T47D (cell line): ENCODE data around the gene KCNE1.

Experiments used
- DNase-seq, 2 experiments: peaks; one replicate each; pipeline versions ENCODE4 v3.0.0 to v3.0.0-alpha.2; 2011 to 2012; ENCODE audit warnings: low read depth in 1 of 2, low spot score in 1 of 2
- JUND ChIP-seq: IDR thresholded peaks from 2 replicates; pipeline ENCODE4 v1.6.1; 2012; ENCODE audit warnings: low read depth
- in situ Hi-C: cut with HindIII; loops from 2 replicates; pipeline ENCODE4 v1.10.0; 2016; ENCODE audit warnings: low sequenced_read_pairs, low pct_unique_long_range_greater_than_20kb

Gene KCNE1

DNA sequence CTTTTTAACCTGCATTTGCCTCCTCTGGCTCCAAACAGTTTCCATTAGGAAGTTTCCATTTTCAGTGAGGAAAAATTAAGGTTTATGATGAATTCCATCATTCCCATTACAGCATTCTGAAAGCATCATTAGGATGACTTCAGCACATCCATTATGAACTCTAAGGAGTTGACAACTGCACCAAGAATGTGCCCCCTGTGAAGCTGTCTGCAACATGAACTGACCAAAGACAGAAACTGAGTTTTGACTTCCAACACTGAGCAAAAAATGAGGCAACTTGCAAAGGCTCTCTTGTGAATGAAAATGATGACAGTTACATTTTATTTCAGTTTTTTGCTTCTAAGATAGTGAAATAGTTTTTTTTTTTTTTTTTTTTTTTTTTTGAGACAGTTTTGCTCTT, 18.3 kb upstream of the KCNE1 start:
- no peak for TF ChIP-seq JUND
- DNase-seq = no peak
- in situ Hi-C loops = no loop called here

DNA sequence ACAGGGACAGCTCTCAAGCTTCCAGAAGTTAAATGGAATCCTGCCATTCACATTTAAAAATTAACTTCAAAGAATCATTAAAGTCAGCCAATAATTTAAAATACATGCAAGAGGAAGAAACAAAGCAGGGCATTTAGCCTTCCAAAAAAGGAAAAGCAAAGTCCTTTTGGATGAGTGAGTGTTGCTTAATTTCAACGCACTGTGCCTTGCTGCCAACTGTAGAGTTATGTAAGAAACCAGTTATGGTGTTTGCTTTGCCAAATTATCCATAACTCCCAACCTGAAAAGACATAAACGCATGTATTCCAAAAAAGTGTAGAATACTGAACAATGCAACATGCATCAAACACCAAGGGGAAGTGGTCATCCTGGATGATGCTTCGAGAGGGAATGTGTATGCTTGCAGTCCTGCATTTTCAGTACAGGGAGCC, 16.1 kb upstream of the KCNE1 start:
- in situ Hi-C loops = no loop called here
- no peak for DNase-seq

DNA sequence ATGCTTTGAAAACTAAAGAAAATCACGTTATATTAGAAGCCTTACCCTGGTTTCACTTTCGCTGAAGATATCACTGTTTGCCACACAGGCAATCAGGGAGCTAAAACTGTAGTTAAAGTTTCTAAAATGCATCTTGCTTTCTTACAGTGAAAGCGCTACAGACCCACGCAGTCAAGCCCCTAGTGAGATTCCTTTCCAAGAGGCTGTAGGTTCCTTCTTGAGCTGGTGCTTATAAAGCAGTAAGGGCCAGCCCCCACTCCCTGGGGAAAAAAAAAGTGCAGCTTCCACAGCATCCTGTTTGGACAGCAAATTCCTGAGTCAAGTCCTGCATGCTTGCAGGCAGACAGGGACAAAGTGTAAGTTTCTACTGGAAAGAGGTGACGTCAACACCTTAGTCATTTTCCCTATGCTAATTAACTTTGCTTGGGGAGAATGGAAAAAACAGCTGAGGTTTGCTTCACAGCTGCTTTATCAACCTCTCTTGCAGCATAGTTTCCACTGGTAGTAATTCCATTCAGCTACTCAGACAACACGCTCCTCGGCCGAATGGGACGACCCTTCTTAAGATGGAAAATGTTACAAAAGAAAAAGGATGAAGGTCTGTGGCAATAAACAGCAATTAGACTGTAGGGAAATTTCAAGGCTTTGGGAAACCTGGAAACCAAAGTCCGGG, 14.7 kb upstream of the KCNE1 start:
- in situ Hi-C loops = no loop called here
- peak; percentile 74 for TF ChIP-seq JUND
- DNase-seq = peak; percentile 63 to 98

More for the DNA sequence above, 16.1 kb upstream of the KCNE1 start:
- TF ChIP-seq JUND = no peak

DNA sequence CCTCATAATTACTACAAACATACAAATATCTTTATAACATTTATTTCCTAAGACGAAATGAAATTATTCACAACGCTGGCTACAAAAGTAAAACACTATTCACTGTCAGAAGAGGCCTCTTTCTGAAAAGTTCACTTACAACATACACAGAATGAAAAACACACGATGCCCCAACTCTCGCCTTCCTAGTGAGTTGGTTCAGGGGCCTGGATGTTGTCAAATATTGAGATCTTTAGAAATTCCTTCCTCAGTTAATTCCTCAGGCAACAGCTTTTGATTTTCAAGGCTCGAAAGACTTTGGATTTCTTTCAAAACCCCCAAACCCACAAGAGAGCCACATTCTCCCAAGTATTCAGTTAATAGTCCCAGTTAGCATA, 14.2 kb upstream of the KCNE1 start:
- DNase-seq = no peak
- in situ Hi-C loops = no loop called here
- no peak for TF ChIP-seq JUND

DNA sequence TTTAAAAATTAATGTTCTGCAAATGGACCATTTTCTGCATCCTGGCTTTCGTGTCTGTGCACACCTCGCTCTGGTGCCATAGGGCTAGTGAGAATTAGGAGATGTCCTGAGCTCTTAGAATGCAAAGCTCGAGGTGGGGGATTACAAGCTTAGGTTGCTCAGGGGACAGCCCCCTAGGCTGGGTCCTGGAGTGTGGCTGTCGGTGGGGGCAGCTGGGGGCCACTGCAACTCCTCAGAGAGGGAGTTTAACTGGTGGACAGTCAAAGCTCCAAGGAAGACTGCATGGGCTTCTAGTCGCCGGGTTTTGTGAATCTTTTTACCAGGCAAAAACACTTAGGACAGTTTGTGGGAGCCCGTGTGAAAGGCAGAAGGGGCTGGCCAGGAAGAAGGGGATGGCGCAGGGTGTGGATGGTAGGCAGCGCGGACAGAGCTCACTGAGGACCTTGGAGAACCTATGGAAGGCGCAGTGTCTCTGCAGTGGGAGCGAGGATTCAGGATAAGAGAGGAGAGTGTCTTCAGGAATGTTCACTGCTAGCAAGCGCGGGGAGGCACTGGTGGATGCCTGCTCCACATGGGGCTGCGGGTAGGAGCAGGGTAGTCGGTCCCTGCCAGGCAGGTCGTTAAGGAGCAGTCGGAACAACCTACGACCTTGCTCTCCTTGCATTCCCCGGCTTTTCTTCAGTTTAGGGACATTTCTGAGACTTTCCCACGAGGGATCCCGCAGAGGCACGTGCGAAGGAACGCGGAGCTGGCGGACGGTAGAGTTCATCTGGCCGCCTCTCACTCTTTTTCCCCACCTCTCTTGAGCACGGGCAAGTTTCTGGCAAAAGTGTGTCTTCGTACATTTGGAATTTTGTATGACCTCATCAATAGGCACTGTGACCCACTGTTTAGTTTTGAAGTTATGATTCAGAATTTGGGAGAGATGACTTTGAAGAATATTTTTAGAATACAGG, 12.9 kb upstream of the KCNE1 start:
- DNase-seq = peak in 1 of 2 experiments; percentile 72
- in situ Hi-C loops = no loop called here
- no peak for TF ChIP-seq JUND

DNA sequence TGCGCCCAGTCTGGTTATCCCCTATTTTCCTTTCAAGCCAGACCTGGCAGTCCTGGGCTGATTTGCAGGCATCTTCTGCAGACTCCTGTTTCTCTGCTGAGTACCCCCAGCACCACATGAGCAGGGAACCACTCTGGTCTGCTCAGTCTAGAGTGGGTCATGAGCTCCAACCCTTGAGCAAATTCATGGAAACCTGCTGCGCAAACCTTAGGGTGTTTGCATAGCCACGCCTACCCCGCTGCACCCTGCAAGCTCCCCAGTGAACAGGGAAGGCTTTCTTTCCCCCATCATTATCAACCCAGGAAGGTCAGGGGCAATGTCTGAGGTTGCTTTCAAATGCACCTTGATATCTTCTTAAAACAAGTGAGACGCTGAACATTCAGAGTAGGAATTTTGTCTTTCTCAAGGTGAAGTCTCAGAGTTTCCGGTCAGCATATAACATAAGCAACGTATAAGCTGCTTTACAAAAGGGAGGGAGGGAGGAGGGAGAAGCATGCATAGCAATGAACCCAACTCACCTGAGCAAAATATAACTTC, 11.1 kb upstream of the KCNE1 start:
- in situ Hi-C loops = no loop called here
- DNase-seq = no peak
- TF ChIP-seq JUND = no peak

DNA sequence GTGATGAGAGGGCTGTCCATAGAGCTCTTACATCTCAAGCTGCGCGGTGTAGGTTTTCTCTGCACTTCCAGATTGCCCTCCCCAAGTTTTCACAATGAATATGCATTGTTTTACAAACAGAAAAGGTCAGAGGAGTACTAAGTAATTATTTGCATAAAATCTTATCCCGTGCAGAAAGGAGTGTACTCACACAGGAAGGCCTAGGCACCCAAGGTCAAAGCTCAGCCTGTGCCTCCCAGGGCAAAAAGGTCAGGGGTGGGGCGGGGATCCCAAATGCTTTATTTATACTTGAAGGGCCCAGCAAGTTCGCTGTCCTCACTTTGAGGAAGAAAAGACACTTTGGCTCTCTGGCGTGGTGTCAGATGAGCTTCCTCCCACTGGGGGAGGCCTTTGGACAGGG, 10.3 kb upstream of the KCNE1 start:
- no peak for TF ChIP-seq JUND
- no peak for DNase-seq
- in situ Hi-C loops = no loop called here

DNA sequence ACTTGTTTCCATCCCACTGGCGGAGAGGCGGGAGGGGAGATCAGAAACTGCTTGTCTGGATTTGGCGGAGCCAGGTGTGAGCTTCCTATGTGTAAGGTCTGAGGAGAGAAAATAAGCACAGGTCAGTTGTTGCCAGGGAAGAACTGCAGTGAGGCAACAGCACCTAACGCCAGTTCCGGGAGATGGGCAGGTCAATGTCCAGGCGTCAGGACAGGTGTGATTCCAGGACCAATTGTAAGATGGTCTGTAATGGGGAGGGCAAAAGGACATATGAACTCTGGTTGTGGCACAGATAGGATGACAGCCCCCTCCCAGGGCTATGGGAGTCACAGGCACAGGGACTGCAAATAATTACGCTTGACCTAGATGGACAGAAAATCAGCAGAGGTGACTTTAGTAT, 9.6 kb upstream of the KCNE1 start:
- DNase-seq = no peak
- no peak for TF ChIP-seq JUND
- in situ Hi-C loops = no loop called here

DNA sequence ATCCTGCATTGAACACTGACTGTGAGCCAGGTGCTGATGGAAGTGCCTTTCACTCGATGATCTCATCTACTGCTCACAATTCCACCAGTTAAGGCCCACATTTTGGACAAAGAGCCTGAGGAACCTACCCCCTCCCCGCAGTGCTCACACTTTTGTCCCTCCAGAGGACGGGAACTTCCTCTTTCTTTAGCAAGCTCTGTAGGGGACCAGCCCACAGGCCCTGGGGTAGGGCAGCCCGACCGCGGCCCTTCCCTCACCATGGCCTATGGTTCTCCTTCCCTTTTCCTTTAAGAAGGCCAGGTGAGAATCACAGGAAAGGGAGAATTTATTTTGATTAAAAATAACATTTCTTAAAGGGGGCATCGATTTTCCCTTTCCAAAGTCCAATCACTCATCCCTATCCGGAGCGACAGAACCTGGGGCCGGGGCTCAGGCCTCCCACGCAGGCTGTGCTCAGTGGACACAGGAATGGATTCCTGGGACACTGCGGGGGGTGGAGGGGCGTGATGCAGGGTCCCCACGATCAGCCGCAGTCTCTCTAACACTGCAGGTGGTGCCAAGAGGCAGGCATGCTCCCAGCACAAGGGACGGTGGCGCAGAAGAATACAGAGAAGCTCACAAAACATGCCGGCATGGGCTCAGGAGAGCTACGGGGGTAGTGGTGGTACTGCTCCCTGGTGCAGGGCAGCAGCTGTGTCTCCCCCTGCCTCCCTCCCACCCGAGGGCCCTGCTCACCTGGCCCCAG, 8.9 kb upstream of the KCNE1 start:
- in situ Hi-C loops = no loop called here
- no peak for TF ChIP-seq JUND
- DNase-seq = no peak

DNA sequence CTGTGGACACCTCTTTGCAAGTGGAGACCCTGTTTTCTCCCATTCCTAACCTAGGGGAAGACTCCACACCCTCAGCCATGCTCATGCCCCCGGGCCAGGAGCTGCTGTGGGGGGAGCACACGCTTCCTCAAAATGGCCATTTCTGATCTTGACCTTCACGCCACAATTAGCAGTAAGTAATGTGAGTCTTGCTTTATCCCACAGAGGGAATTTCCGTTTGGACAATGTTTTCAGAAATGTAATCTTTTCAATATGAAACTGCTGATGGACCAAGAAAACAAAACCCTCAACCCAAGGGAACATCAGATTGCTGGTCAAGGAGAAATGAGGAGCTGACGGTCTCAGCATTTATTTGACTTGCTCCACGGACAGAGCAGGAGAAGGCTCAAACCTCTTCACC, 8.3 kb upstream of the KCNE1 start:
- TF ChIP-seq JUND = no peak
- no peak for DNase-seq
- in situ Hi-C loops = no loop called here

DNA sequence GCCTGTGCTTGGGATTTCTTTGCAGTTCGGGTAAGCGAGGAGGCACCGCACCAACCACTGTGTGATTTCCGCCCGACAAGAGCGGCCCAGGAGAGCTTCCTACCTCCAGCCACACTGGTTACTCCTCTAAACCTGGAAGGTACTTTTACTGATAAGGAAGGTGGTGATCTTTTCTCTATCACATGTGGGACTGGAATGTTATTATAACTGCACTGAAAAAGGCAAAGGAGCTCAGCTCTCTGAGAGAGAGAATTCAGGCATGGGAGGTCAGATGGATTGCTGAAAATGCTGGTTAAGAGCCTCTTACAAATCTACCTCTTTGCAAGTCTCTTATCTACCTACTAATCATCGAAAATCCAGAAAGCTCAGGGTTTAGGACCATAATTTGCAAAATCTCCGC, 7.7 kb upstream of the KCNE1 start:
- DNase-seq = no peak
- in situ Hi-C loops = no loop called here
- TF ChIP-seq JUND = no peak

DNA sequence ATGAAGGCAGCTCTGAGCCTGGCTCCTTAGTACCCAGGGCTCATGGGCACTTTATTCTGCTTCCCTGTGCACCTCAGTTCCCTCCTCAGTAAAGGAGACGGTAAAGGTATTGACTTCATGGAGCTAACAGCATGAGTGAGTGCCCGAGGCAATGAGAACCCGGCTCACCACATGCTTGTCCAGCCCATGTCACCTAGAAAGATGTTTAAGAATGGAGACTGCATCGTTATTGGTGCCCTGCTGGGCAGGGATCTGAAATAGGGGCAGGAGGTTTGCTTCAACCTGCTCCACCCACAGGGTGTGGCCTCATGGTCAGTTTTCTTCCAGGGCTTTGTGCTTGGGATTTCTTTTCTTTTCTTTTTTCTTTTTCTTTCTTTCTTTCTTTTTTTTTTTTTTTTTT, 7.0 kb upstream of the KCNE1 start:
- in situ Hi-C loops = no loop called here
- DNase-seq = peak in 1 of 2 experiments; percentile 90
- no peak for TF ChIP-seq JUND
